ENCODE data around the gene PDCD2L. TPM values are rescaled to one million over a fixed set of nuclear protein-coding genes. Genes with fewer than 3 reads are reported as not detected.
"Not testable (repeated sequence)": the region's sequence is repeated elsewhere in the genome, so short reads cannot be mapped to it uniquely, and the experiment has no call there.

Gene PDCD2L
- total RNA-seq, 1 donor from 2014 or later = 30.0 TPM

- intact Hi-C loops (cut with DNase I) = no loop called here
- H3K27ac ChIP-seq = peak overlapping the region; percentile 93 to 99
- TF ChIP-seq CTCF (IDR thresholded peaks at IDR 0.05) = no peak
- peak; percentile 38 to 85 for DNase-seq (ENCODE audit: low spot score in 2 of 2)
- no peaks in the 10 kb centered on the region for H3K27me3 ChIP-seq
- H3K36me3 ChIP-seq = peaks cover 6 to 32% of the 10 kb centered on the region in 2 donors
- H3K4me1 ChIP-seq = peaks cover 8 to 74% of the 10 kb centered on the region in 2 donors
- peak overlapping the region; percentile 22 to 35 for H3K4me3 ChIP-seq
- no peaks in the 10 kb centered on the region for H3K9me3 ChIP-seq
These were observed 28.6 kb downstream of the PDCD2L start for GRCh38 chr19:34432797-34433196.

- intact Hi-C loops (cut with DNase I) = no loop called here
- Histone ChIP-seq H3K9me3 (no peaks in the 10 kb centered on the region), H3K27me3 (no peaks in the 10 kb centered on the region), H3K4me1 (peaks cover 4 to 63% of the 10 kb centered on the region in 2 donors), H3K27ac (peak overlapping the region; percentile 61 to 67), H3K4me3 (no peak overlapping the region), H3K36me3 (peaks cover 34 to 65% of the 10 kb centered on the region in 2 donors)
- no peak for TF ChIP-seq CTCF (IDR thresholded peaks at IDR 0.05)
- DNase-seq (ENCODE audit: low spot score in 2 of 2) = no peak
These were observed 32.5 kb downstream of the PDCD2L start for GRCh38 chr19:34436716-34437115.

GRCh38 chr19:34448191-34448590 is 44.0 kb downstream of the PDCD2L start:
- intact Hi-C loops (cut with DNase I) = loop anchor here (5.0 kb wide), 1 partner anchor 34 kb away; the partner anchor contains the start of gene WTIP
- no peak for DNase-seq (ENCODE audit: low spot score in 2 of 2)
- H3K9me3 ChIP-seq = no peaks in the 10 kb centered on the region
- no peak for TF ChIP-seq CTCF (IDR thresholded peaks at IDR 0.05)
- peaks cover 67 to 74% of the 10 kb centered on the region in 2 donors for H3K36me3 ChIP-seq
- H3K27me3 ChIP-seq = no peaks in the 10 kb centered on the region
- H3K4me1 ChIP-seq = peaks cover 0 to 9% of the 10 kb centered on the region in 2 donors
- peak overlapping the region; percentile 1 to 18 for H3K27ac ChIP-seq
- H3K4me3 ChIP-seq = no peak overlapping the region

GRCh38 chr19:34452723-34453122 is 48.5 kb downstream of the PDCD2L start:
- Histone ChIP-seq H3K27me3 (no peaks in the 10 kb centered on the region), H3K36me3 (peaks cover 53 to 63% of the 10 kb centered on the region in 2 donors), H3K4me3 (no peak overlapping the region), H3K4me1 (peaks cover 3 to 34% of the 10 kb centered on the region in 2 donors), H3K9me3 (no peaks in the 10 kb centered on the region), H3K27ac (peak overlapping the region; percentile 42 to 74)
- no peak for DNase-seq (ENCODE audit: low spot score in 2 of 2)
- TF ChIP-seq CTCF (IDR thresholded peaks at IDR 0.05) = no peak
- intact Hi-C loops (cut with DNase I) = no loop called here

- no peak for TF ChIP-seq CTCF (IDR thresholded peaks at IDR 0.05)
- Histone ChIP-seq H3K27ac (peak overlapping the region; percentile 28 to 74), H3K4me3 (no peak overlapping the region), H3K27me3 (no peaks in the 10 kb centered on the region), H3K9me3 (no peaks in the 10 kb centered on the region), H3K4me1 (peaks cover 3 to 41% of the 10 kb centered on the region in 2 donors), H3K36me3 (peaks cover 47 to 56% of the 10 kb centered on the region in 2 donors)
- DNase-seq (ENCODE audit: low spot score in 2 of 2) = no peak
- intact Hi-C loops (cut with DNase I) = no loop called here
These were observed 49.9 kb downstream of the PDCD2L start for GRCh38 chr19:34454091-34454490.

- no peak for DNase-seq (ENCODE audit: low spot score in 2 of 2)
- intact Hi-C loops (cut with DNase I) = no loop called here
- Histone ChIP-seq H3K36me3 (peaks cover 53 to 59% of the 10 kb centered on the region in 2 donors), H3K9me3 (no peaks in the 10 kb centered on the region), H3K27ac (no peak overlapping the region), H3K27me3 (no peaks in the 10 kb centered on the region), H3K4me3 (no peak overlapping the region), H3K4me1 (peaks cover 6 to 47% of the 10 kb centered on the region in 2 donors)
- TF ChIP-seq CTCF (IDR thresholded peaks at IDR 0.05) = no peak
These were observed 50.5 kb downstream of the PDCD2L start for GRCh38 chr19:34454685-34455084.

GRCh38 chr19:34455783-34456480 is 51.7 kb downstream of the PDCD2L start:
- H3K4me3 ChIP-seq; H3K9me3 ChIP-seq; DNase-seq (ENCODE audit: low spot score in 2 of 2); intact Hi-C loops (cut with DNase I); H3K27me3 ChIP-seq: not testable (repeated sequence)
- Histone ChIP-seq H3K4me1 (peaks cover 13 to 60% of the 10 kb centered on the region in 2 donors), H3K36me3 (peaks cover 57 to 61% of the 10 kb centered on the region in 2 donors), H3K27ac (peak overlapping the region; percentile 34 to 65)

All from ascending aorta (tissue), 2 donors.